Right lobe of liver (tissue), 4 donors: ENCODE data around the gene PRDM4.

ENCODE experiments used
- POLR2A ChIP-seq: fragments of 450-650 bp; IDR thresholded peaks from one replicate; pipeline ENCODE4 v1.6.1; 2017; ENCODE audit warnings: antibody characterized with exemption, mild to moderate bottlenecking
- TF ChIP-seq, protein P1 (sequence below), 4 donors: fragments of 200-600 bp in 3 of 4; fragments of 450-650 bp in 1 of 4; IDR thresholded peaks; one replicate each; pipeline versions ENCODE4 v1.5.1 to v1.8.0; 2016 to 2022; ENCODE audit warnings: antibody characterized with exemption in 4 of 4, mild to moderate bottlenecking in 2 of 4
- donor health status: DM: no; HTN: no; CAD: no.
- donor health status: DM: no; HTN: no; CAD: no.
- donor health status: DM: no; HTN: yes; CAD: no.

- TF ChIP-seq, protein P1, sequence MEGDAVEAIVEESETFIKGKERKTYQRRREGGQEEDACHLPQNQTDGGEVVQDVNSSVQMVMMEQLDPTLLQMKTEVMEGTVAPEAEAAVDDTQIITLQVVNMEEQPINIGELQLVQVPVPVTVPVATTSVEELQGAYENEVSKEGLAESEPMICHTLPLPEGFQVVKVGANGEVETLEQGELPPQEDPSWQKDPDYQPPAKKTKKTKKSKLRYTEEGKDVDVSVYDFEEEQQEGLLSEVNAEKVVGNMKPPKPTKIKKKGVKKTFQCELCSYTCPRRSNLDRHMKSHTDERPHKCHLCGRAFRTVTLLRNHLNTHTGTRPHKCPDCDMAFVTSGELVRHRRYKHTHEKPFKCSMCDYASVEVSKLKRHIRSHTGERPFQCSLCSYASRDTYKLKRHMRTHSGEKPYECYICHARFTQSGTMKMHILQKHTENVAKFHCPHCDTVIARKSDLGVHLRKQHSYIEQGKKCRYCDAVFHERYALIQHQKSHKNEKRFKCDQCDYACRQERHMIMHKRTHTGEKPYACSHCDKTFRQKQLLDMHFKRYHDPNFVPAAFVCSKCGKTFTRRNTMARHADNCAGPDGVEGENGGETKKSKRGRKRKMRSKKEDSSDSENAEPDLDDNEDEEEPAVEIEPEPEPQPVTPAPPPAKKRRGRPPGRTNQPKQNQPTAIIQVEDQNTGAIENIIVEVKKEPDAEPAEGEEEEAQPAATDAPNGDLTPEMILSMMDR (IDR thresholded peaks at IDR 0.05), result no peak
- TF ChIP-seq POLR2A, result no peak
These were observed 29.6 kb downstream of the PRDM4 start for GRCh38 chr12:107731366-107731765.
